GM23248 (cell line): Measurements from ENCODE around the gene TFRC. TPM values are rescaled to one million over a fixed set of nuclear protein-coding genes. Genes with fewer than 3 reads are reported as not detected.
"Not testable (repeated sequence)": the region's sequence is repeated elsewhere in the genome, so short reads cannot be mapped to it uniquely, and the experiment has no call there.

ENCODE experiments used
- DNase-seq: peaks from one replicate; pipeline ENCODE4 v3.0.0-alpha.2; 2015
- H2AFZ ChIP-seq: fragments of 200-600 bp; sonication (generic); 2 replicates; pipeline ENCODE4 v1.6.1; 2016; ENCODE audit warnings: antibody characterized with exemption
- H3F3A ChIP-seq: fragments of 200-600 bp; sonication (generic); 2 replicates; pipeline ENCODE4 v1.6.1; 2016; ENCODE audit warnings: mild to moderate bottlenecking, antibody characterized with exemption, mixed run types; ENCODE audit not compliant: insufficient read depth
- H3K27ac ChIP-seq: fragments of 200-600 bp; sonication (generic); 2 replicates; pipeline ENCODE4 v1.5.1; 2016; ENCODE audit warnings: mild to moderate bottlenecking
- H3K27me3 ChIP-seq: fragments of 200-600 bp; sonication (generic); replicated peaks from 2 replicates; pipeline ENCODE4 v1.6.1; 2016; ENCODE audit warnings: mild to moderate bottlenecking; ENCODE audit not compliant: insufficient read depth
- H3K36me3 ChIP-seq: fragments of 200-600 bp; sonication (generic); 2 replicates; pipeline ENCODE4 v1.6.1; 2016; ENCODE audit warnings: low read depth, mild to moderate bottlenecking
- H3K4me1 ChIP-seq: fragments of 200-600 bp; sonication (generic); 2 replicates; pipeline ENCODE4 v1.6.1; 2016; ENCODE audit warnings: mild to moderate bottlenecking; ENCODE audit not compliant: insufficient read depth
- H3K4me2 ChIP-seq: fragments of 200-600 bp; sonication (generic); one replicate; pipeline ENCODE4 v1.6.1; 2016; ENCODE audit warnings: mild to moderate bottlenecking; ENCODE audit not compliant: unreplicated experiment
- H3K4me3 ChIP-seq: fragments of 200-600 bp; sonication (generic); 2 replicates; pipeline ENCODE4 v1.5.1; 2016; ENCODE audit warnings: mild to moderate bottlenecking
- H3K79me2 ChIP-seq: fragments of 200-600 bp; sonication (generic); 2 replicates; pipeline ENCODE4 v1.6.1; 2016; ENCODE audit warnings: mild to moderate bottlenecking; ENCODE audit not compliant: insufficient read depth
- H3K9ac ChIP-seq: fragments of 200-600 bp; sonication (generic); 2 replicates; pipeline ENCODE4 v1.6.1; 2016; ENCODE audit warnings: mild to moderate bottlenecking
- H3K9me2 ChIP-seq: fragments of 200-600 bp; sonication (generic); 2 replicates; pipeline ENCODE4 v1.6.1; 2016; ENCODE audit warnings: mixed run types, mild to moderate bottlenecking, moderate library complexity; ENCODE audit not compliant: insufficient read depth
- H3K9me3 ChIP-seq: fragments of 200-600 bp; sonication (generic); one replicate; pipeline ENCODE4 v1.6.1; 2017; ENCODE audit warnings: low read depth
- H4K20me1 ChIP-seq: fragments of 200-600 bp; sonication (generic); 2 replicates; pipeline ENCODE4 v1.6.0; 2016; ENCODE audit not compliant: insufficient read depth
- EZH2 ChIP-seq: fragments of 200-600 bp; sonication (generic); IDR thresholded peaks from 2 replicates; pipeline ENCODE4 v1.6.1; 2018; ENCODE audit warnings: antibody characterized with exemption, mild to moderate bottlenecking; ENCODE audit not compliant: insufficient read depth, poor library complexity, severe bottlenecking
- EZH2phosphoT487 ChIP-seq: fragments of 200-600 bp; sonication (generic); IDR thresholded peaks from 2 replicates; pipeline ENCODE4 v1.6.1; 2018; ENCODE audit warnings: antibody characterized with exemption, moderate library complexity, mild to moderate bottlenecking, low read depth; ENCODE audit not compliant: insufficient read depth
- WGBS, 2 experiments: methylation state at CpG; one replicate each; pipeline ENCODE4 v1.1.6; 2015 to 2017; ENCODE audit warnings: low lambda C conversion rate in 2 of 2, low coverage in 1 of 2; ENCODE audit errors: missing lambda C conversion rate in 2 of 2; 5-methylcytosine and 5-hydroxymethylcytosine counted together
- in situ Hi-C: fragments of 300-500 bp; cut with MboI; formaldehyde crosslinking; loops from 2 replicates; pipeline ENCODE4 v1.15.0; 2020
- polyA plus RNA-seq: library from polyadenylated mRNA; unstranded; fragments of >200 nt; fragmentation: Nextera tagmentation; extraction: Ambion mirVana; gene quantifications from 2 replicates; pipeline ENCODE4 v1.2.1, GENCODE V29; 2016
- total RNA-seq: library from RNA; depleted of rRNA; stranded (reverse); fragments of >200 nt; shearing (Covaris generic); gene quantifications from 2 replicates; pipeline ENCODE4 v1.2.3, GENCODE V29; 2014

Gene TFRC
- total and polyA plus RNA-seq, 2 experiments from 2014 or later: 64.1 to 107 TPM

- no peak overlapping the region for H3K9ac ChIP-seq
- H3F3A ChIP-seq: no peaks in the 10 kb centered on the region
- no peak overlapping the region for H2AFZ ChIP-seq
- peaks cover 25% of the 10 kb centered on the region for H3K27me3 ChIP-seq
- DNase-seq: no peak
- no peaks in the 10 kb centered on the region for H3K4me1 ChIP-seq
- in situ Hi-C loops: no loop called here
- no peaks in the 10 kb centered on the region for H3K36me3 ChIP-seq
- H3K4me3 ChIP-seq: no peak overlapping the region
- WGBS, 2 experiments: 59 to 61% methylated on average over 6 of the region's 6 CpGs
- no peaks in the 10 kb centered on the region for H4K20me1 ChIP-seq
- no peak overlapping the region for H3K4me2 ChIP-seq
- no peaks in the 10 kb centered on the region for H3K79me2 ChIP-seq
- H3K9me2 ChIP-seq: no peaks in the 10 kb centered on the region
- no peak overlapping the region for H3K27ac ChIP-seq
- no peak for TF ChIP-seq EZH2phosphoT487
- no peak for TF ChIP-seq EZH2
- no peaks in the 10 kb centered on the region for H3K9me3 ChIP-seq
These were observed 35.9 kb upstream of the TFRC start for GRCh38 chr3:196117809-196118208.

- TF ChIP-seq EZH2phosphoT487 (no peak), EZH2 (no peak)
- no peak overlapping the region for H3K4me3 ChIP-seq
- H3K79me2 ChIP-seq: no peaks in the 10 kb centered on the region
- H4K20me1 ChIP-seq: no peaks in the 10 kb centered on the region
- no peaks in the 10 kb centered on the region for H3K9me2 ChIP-seq
- no peak overlapping the region for H3K9ac ChIP-seq
- H3K4me1 ChIP-seq: no peaks in the 10 kb centered on the region
- no peaks in the 10 kb centered on the region for H3F3A ChIP-seq
- no peak overlapping the region for H3K27ac ChIP-seq
- no peak overlapping the region for H3K4me2 ChIP-seq
- no peak for DNase-seq
- in situ Hi-C loops: no loop called here
- H3K27me3 ChIP-seq: peaks cover 20% of the 10 kb centered on the region
- H2AFZ ChIP-seq: no peak overlapping the region
- H3K36me3 ChIP-seq: no peaks in the 10 kb centered on the region
- H3K9me3 ChIP-seq: no peaks in the 10 kb centered on the region
- 55 to 82% methylated on average over 3 of the region's 3 CpGs for WGBS, 2 experiments
These were observed 33.8 kb upstream of the TFRC start for GRCh38 chr3:196115678-196116083.

- Histone ChIP-seq H2AFZ (no peak overlapping the region), H3F3A (no peaks in the 10 kb centered on the region), H3K27me3 (0 out of 2 replicates have a peak, but pooled peaks cover 6% of the 10 kb centered on the region), H3K9me3 (no peaks in the 10 kb centered on the region), H3K9me2 (no peaks in the 10 kb centered on the region), H4K20me1 (no peaks in the 10 kb centered on the region), H3K27ac (no peak overlapping the region), H3K79me2 (no peaks in the 10 kb centered on the region), H3K4me1 (no peaks in the 10 kb centered on the region), H3K4me2 (no peak overlapping the region), H3K9ac (no peak overlapping the region), H3K36me3 (no peaks in the 10 kb centered on the region), H3K4me3 (no peak overlapping the region)
- in situ Hi-C loops: no loop called here
- 51 to 57% methylated on average over 7 of the region's 7 CpGs for WGBS, 2 experiments
- DNase-seq: no peak
- TF ChIP-seq EZH2phosphoT487 (no peak), EZH2 (no peak)
These were observed 30.1 kb upstream of the TFRC start for GRCh38 chr3:196111939-196112386.

- Histone ChIP-seq H3K9me3 (no peaks in the 10 kb centered on the region), H3K79me2 (no peaks in the 10 kb centered on the region), H3K27me3 (no peaks in the 10 kb centered on the region), H3K4me2 (no peak overlapping the region), H3K9ac (no peak overlapping the region), H3F3A (no peaks in the 10 kb centered on the region), H3K4me1 (no peaks in the 10 kb centered on the region), H3K36me3 (no peaks in the 10 kb centered on the region), H2AFZ (no peak overlapping the region), H3K27ac (no peak overlapping the region), H3K9me2 (no peaks in the 10 kb centered on the region), H3K4me3 (no peak overlapping the region), H4K20me1 (no peaks in the 10 kb centered on the region)
- in situ Hi-C loops: no loop called here
- no peak for DNase-seq
- TF ChIP-seq EZH2 (no peak), EZH2phosphoT487 (no peak)
- 50 to 55% methylated on average over 13 of the region's 13 CpGs for WGBS, 2 experiments
These were observed 26.3 kb upstream of the TFRC start for GRCh38 chr3:196108075-196108743.

GRCh38 chr3:196104707-196105106 is 22.8 kb upstream of the TFRC start:
- H3F3A ChIP-seq, H3K4me3 ChIP-seq, H3K9me3 ChIP-seq, H4K20me1 ChIP-seq, H3K4me1 ChIP-seq, H3K79me2 ChIP-seq, H3K9me2 ChIP-seq, H3K4me2 ChIP-seq, H3K9ac ChIP-seq, H3K27me3 ChIP-seq, H3K36me3 ChIP-seq, in situ Hi-C loops, DNase-seq, H3K27ac ChIP-seq, H2AFZ ChIP-seq: not testable (repeated sequence)
- WGBS, 2 experiments: 77 to 79% methylated on average over 12 of the region's 12 CpGs

- H3K4me2 ChIP-seq, H3K27ac ChIP-seq, H3K9me2 ChIP-seq, H4K20me1 ChIP-seq, H3K27me3 ChIP-seq, H3K79me2 ChIP-seq, DNase-seq, H3K36me3 ChIP-seq, H3K9me3 ChIP-seq, H3F3A ChIP-seq, H3K9ac ChIP-seq, H3K4me3 ChIP-seq, H3K4me1 ChIP-seq, in situ Hi-C loops, H2AFZ ChIP-seq: not testable (repeated sequence)
- WGBS, 2 experiments: 51 to 58% methylated on average over 7 to 8 of the region's 8 CpGs
These were observed 16.6 kb upstream of the TFRC start for GRCh38 chr3:196098365-196098980.
